ENCODE data around the gene MTHFD1L.

MTHFD1L gene

GRCh38 chr6:151140767-151141166 is 275.3 kb downstream of the MTHFD1L start:
- TF ChIP-seq CTCF (conservative IDR thresholded peaks at IDR 0.05; ENCODE audit: low read depth, low read length), result no peak
- H2AFZ ChIP-seq (ENCODE audit: low read depth), result no peak overlapping the region
- H3K36me3 ChIP-seq (ENCODE audit: insufficient read depth), result no peaks in the 10 kb centered on the region
- no peak overlapping the region for H3K4me3 ChIP-seq (IDR thresholded peaks at IDR 0.05; ENCODE audit: insufficient read depth, low read depth, low read length)
- H3K27me3 ChIP-seq (ENCODE audit: insufficient read depth, low read depth), result no peaks in the 10 kb centered on the region
- H3K27ac ChIP-seq, result no peak overlapping the region
- no peak overlapping the region for H3K4me2 ChIP-seq
- H3K4me1 ChIP-seq (ENCODE audit: low read depth, poor library complexity, severe bottlenecking), result no peaks in the 10 kb centered on the region
- H4K20me1 ChIP-seq (ENCODE audit: insufficient read depth), result no peaks in the 10 kb centered on the region
- no peak overlapping the region for H3K9ac ChIP-seq
- H3K79me2 ChIP-seq (ENCODE audit: insufficient read depth, low read depth), result no peaks in the 10 kb centered on the region

- Histone ChIP-seq H3K79me2 (ENCODE audit: insufficient read depth, low read depth) (no peaks in the 10 kb centered on the region), H3K9ac (no peak overlapping the region), H3K36me3 (ENCODE audit: insufficient read depth) (no peaks in the 10 kb centered on the region), H3K27me3 (ENCODE audit: insufficient read depth, low read depth) (no peaks in the 10 kb centered on the region), H3K4me2 (no peak overlapping the region), H2AFZ (ENCODE audit: low read depth) (no peak overlapping the region), H4K20me1 (ENCODE audit: insufficient read depth) (no peaks in the 10 kb centered on the region), H3K4me1 (ENCODE audit: low read depth, poor library complexity, severe bottlenecking) (no peaks in the 10 kb centered on the region), H3K27ac (no peak overlapping the region), H3K4me3 (IDR thresholded peaks at IDR 0.05; ENCODE audit: insufficient read depth, low read depth, low read length) (no peak overlapping the region)
- no peak for TF ChIP-seq CTCF (conservative IDR thresholded peaks at IDR 0.05; ENCODE audit: low read depth, low read length)
Observed at GRCh38 chr6:151141685-151142084, 276.2 kb downstream of the MTHFD1L start.

- Histone ChIP-seq H3K36me3 (ENCODE audit: insufficient read depth) (no peaks in the 10 kb centered on the region), H4K20me1 (ENCODE audit: insufficient read depth) (no peaks in the 10 kb centered on the region), H3K27me3 (ENCODE audit: insufficient read depth, low read depth) (no peaks in the 10 kb centered on the region), H3K79me2 (ENCODE audit: insufficient read depth, low read depth) (no peaks in the 10 kb centered on the region), H3K9ac (no peak overlapping the region), H3K4me1 (ENCODE audit: low read depth, poor library complexity, severe bottlenecking) (no peaks in the 10 kb centered on the region), H3K27ac (no peak overlapping the region), H2AFZ (ENCODE audit: low read depth) (no peak overlapping the region), H3K4me2 (no peak overlapping the region), H3K4me3 (IDR thresholded peaks at IDR 0.05; ENCODE audit: insufficient read depth, low read depth, low read length) (no peak overlapping the region)
- TF ChIP-seq CTCF (conservative IDR thresholded peaks at IDR 0.05; ENCODE audit: low read depth, low read length), result no peak
Observed at GRCh38 chr6:151142676-151143075, 277.2 kb downstream of the MTHFD1L start.

- Histone ChIP-seq H3K4me2 (no peak overlapping the region), H3K79me2 (ENCODE audit: insufficient read depth, low read depth) (no peaks in the 10 kb centered on the region), H3K27ac (no peak overlapping the region), H3K27me3 (ENCODE audit: insufficient read depth, low read depth) (no peaks in the 10 kb centered on the region), H3K9ac (no peak overlapping the region), H3K36me3 (ENCODE audit: insufficient read depth) (no peaks in the 10 kb centered on the region), H3K4me3 (IDR thresholded peaks at IDR 0.05; ENCODE audit: insufficient read depth, low read depth, low read length) (no peak overlapping the region), H4K20me1 (ENCODE audit: insufficient read depth) (no peaks in the 10 kb centered on the region), H3K4me1 (ENCODE audit: low read depth, poor library complexity, severe bottlenecking) (no peaks in the 10 kb centered on the region), H2AFZ (ENCODE audit: low read depth) (no peak overlapping the region)
- no peak for TF ChIP-seq CTCF (conservative IDR thresholded peaks at IDR 0.05; ENCODE audit: low read depth, low read length)
Observed at GRCh38 chr6:151143337-151143736, 277.8 kb downstream of the MTHFD1L start.

Measured in KMS-11 (cell line).